ENCODE data around the gene MRPS34.

GRCh38 chr16:1745900-1746692 is 26.8 kb downstream of the MRPS34 start:
- TF ChIP-seq CTCF (conservative IDR thresholded peaks at IDR 0.05; ENCODE audit: low read depth, low read length) (no peak), EZH2 (IDR thresholded peaks at IDR 0.05; ENCODE audit: borderline replicate concordance, low read depth, low read length, poor library complexity, severe bottlenecking) (no peak)
